BLaER1 (cell line): ENCODE results near the gene SLC39A10.
"Not testable (repeated sequence)": the region's sequence is repeated elsewhere in the genome, so short reads cannot be mapped to it uniquely, and the experiment has no call there.

Experiments
- H3K27ac ChIP-seq: shearing (Covaris generic); formaldehyde crosslinking; 2 replicates; pipeline ENCODE4 v1.8.1; 2022
- H3K27me3 ChIP-seq: shearing (Covaris generic); formaldehyde crosslinking; 2 replicates; pipeline ENCODE4 v1.8.1; 2022
- H3K36me3 ChIP-seq: shearing (Covaris generic); formaldehyde crosslinking; 2 replicates; pipeline ENCODE4 v1.8.1; 2022
- H3K4me1 ChIP-seq: shearing (Covaris generic); formaldehyde crosslinking; 2 replicates; pipeline ENCODE4 v1.8.1; 2022
- H3K4me2 ChIP-seq: shearing (Covaris generic); formaldehyde crosslinking; 2 replicates; pipeline ENCODE4 v1.8.1; 2022
- H3K4me3 ChIP-seq: shearing (Covaris generic); formaldehyde crosslinking; 2 replicates; pipeline ENCODE4 v1.8.1; 2022
- H3K9ac ChIP-seq: shearing (Covaris generic); formaldehyde crosslinking; 2 replicates; pipeline ENCODE4 v1.8.1; 2022
- H3K9me3 ChIP-seq: shearing (Covaris generic); formaldehyde crosslinking; 2 replicates; pipeline ENCODE4 v1.8.1; 2022
- H4K20me1 ChIP-seq: shearing (Covaris generic); formaldehyde crosslinking; 2 replicates; pipeline ENCODE4 v1.8.1; 2022
- Cebpa-rat ChIP-seq: shearing (Covaris generic); IDR thresholded peaks from 2 replicates; pipeline ENCODE4 v1.8.1; 2022

The SLC39A10 gene

GRCh38 chr2:195645413-195645812 lies 11.6 kb upstream of the SLC39A10 start:
- H3K4me3 ChIP-seq: no peak overlapping the region
- H3K27ac ChIP-seq: no peak overlapping the region
- H3K9ac ChIP-seq: no peak overlapping the region
- H4K20me1 ChIP-seq: no peaks in the 10 kb centered on the region
- H3K4me2 ChIP-seq: no peak overlapping the region
- no peak for TF ChIP-seq Cebpa-rat
- H3K36me3 ChIP-seq: no peaks in the 10 kb centered on the region
- peaks cover 22% of the 10 kb centered on the region for H3K4me1 ChIP-seq
- no peaks in the 10 kb centered on the region for H3K27me3 ChIP-seq
- H3K9me3 ChIP-seq: no peaks in the 10 kb centered on the region

DNA sequence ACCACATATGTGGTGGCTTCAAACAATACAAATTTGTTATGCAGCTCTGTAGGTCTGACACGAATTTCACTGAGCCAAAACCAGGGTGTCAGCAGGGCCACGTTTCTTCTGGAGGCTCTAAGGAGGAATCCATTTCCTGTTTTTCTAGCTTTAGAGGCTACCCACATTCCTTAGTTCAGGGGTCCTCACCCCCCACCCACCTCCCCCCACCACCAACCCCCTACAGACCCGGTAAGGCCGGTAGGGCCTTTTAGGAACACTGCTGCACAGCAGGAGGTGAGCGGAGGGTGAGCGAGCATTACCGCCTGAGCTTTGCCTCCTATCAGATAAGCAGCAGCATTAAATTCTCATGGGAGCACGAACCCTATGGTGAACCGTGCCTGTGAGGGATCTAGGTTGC lies 10.6 kb upstream of the SLC39A10 start:
- H4K20me1 ChIP-seq: no peaks in the 10 kb centered on the region
- H3K9me3 ChIP-seq: no peaks in the 10 kb centered on the region
- H3K27me3 ChIP-seq: no peaks in the 10 kb centered on the region
- no peak overlapping the region for H3K4me3 ChIP-seq
- H3K27ac ChIP-seq: no peak overlapping the region
- no peak overlapping the region for H3K4me2 ChIP-seq
- H3K9ac ChIP-seq: no peak overlapping the region
- no peak for TF ChIP-seq Cebpa-rat
- H3K4me1 ChIP-seq: peaks cover 30% of the 10 kb centered on the region
- H3K36me3 ChIP-seq: no peaks in the 10 kb centered on the region

- H3K4me1 ChIP-seq: peaks cover 27% of the 10 kb centered on the region
- H3K4me3 ChIP-seq: no peak overlapping the region
- no peak for TF ChIP-seq Cebpa-rat
- peak overlapping the region; percentile 16; the same call in 1 of the 2 replicates for H3K4me2 ChIP-seq
- H3K27ac ChIP-seq: no peak overlapping the region
- H3K9ac ChIP-seq: no peak overlapping the region
- H3K9me3 ChIP-seq: no peaks in the 10 kb centered on the region
- H3K27me3 ChIP-seq: no peaks in the 10 kb centered on the region
- H3K36me3 ChIP-seq: no peaks in the 10 kb centered on the region
- no peaks in the 10 kb centered on the region for H4K20me1 ChIP-seq
These were observed 9.7 kb upstream of the SLC39A10 start for GRCh38 chr2:195647302-195647701.

GRCh38 chr2:195648370-195648769 lies 8.7 kb upstream of the SLC39A10 start:
- H3K27ac ChIP-seq, H3K9ac ChIP-seq, H3K36me3 ChIP-seq, H3K4me3 ChIP-seq, H3K4me2 ChIP-seq, H4K20me1 ChIP-seq, H3K27me3 ChIP-seq, H3K9me3 ChIP-seq: not testable (repeated sequence)
- peaks cover 24% of the 10 kb centered on the region for H3K4me1 ChIP-seq

GRCh38 chr2:195648787-195649186 lies 8.2 kb upstream of the SLC39A10 start:
- Histone ChIP-seq H3K27me3 (no peaks in the 10 kb centered on the region), H3K4me2 (no peak overlapping the region), H3K27ac (no peak overlapping the region), H3K9ac (no peak overlapping the region), H3K4me1 (peaks cover 24% of the 10 kb centered on the region), H4K20me1 (no peaks in the 10 kb centered on the region), H3K4me3 (no peak overlapping the region), H3K36me3 (no peaks in the 10 kb centered on the region), H3K9me3 (no peaks in the 10 kb centered on the region)
- TF ChIP-seq Cebpa-rat: no peak

DNA sequence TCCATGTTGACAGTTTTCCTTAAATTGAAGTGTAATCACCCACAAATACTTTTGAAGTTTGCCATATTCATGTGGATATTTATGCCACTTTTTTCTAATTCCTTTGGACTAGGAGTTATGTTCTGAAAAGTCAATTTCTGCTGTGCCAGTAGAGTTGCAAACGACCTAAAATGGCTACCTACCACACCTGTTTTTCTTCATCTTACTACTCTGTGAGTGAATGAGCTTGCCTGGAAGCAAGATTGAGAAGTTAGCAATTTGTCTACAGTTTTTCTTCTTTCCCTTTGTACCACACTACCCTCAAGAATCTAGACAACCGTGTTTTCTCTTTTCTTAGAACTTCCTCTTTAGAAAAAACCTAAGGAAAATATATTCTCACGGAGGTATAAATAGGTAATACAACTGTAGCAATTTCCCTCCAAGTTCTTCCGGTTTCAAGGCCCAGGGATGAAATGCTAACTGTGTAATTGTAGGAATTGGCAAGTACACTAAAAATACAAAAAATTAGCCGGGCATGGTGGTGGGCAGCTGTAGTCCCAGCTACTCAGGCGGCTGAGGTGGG lies 7.3 kb upstream of the SLC39A10 start:
- Histone ChIP-seq H4K20me1 (no peaks in the 10 kb centered on the region), H3K4me1 (peaks cover 24% of the 10 kb centered on the region), H3K27me3 (no peaks in the 10 kb centered on the region), H3K4me3 (no peak overlapping the region), H3K27ac (peak overlapping the region; percentile 50; the same call in 1 of the 2 replicates), H3K36me3 (no peaks in the 10 kb centered on the region), H3K4me2 (peak overlapping the region; percentile 32), H3K9me3 (no peaks in the 10 kb centered on the region), H3K9ac (no peak overlapping the region)
- TF ChIP-seq Cebpa-rat: no peak

GRCh38 chr2:195651046-195651445 lies 6.0 kb upstream of the SLC39A10 start:
- Histone ChIP-seq H3K9me3 (no peaks in the 10 kb centered on the region), H4K20me1 (no peaks in the 10 kb centered on the region), H3K27ac (no peak overlapping the region), H3K4me1 (peaks cover 24% of the 10 kb centered on the region), H3K36me3 (no peaks in the 10 kb centered on the region), H3K4me2 (peak overlapping the region; percentile 32; the same call in 1 of the 2 replicates), H3K27me3 (no peaks in the 10 kb centered on the region), H3K9ac (no peak overlapping the region), H3K4me3 (no peak overlapping the region)
- TF ChIP-seq Cebpa-rat: no peak

DNA sequence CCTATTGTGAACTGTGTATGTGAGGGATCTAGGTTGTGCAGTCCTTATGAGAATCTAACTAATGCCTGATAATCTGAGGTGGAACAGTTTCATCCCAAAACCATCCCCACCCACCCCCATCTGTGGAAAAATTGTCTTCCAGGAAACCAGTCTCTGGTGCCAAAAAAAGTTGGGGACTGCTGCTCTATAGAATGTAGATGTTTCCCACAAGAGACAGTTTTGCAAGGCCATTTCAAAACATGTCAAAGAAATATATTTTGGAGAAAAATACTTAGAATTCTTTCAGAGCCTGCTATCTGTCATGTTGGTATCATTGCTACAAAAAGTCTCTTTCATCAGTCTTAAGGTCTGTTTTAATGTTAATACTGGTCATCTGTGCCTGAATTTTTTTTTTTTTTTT lies 4.1 kb upstream of the SLC39A10 start:
- H3K9ac ChIP-seq: no peak overlapping the region
- H3K4me3 ChIP-seq: no peak overlapping the region
- no peaks in the 10 kb centered on the region for H3K36me3 ChIP-seq
- H3K27ac ChIP-seq: no peak overlapping the region
- peaks cover 30% of the 10 kb centered on the region for H3K4me1 ChIP-seq
- no peak for TF ChIP-seq Cebpa-rat
- no peaks in the 10 kb centered on the region for H4K20me1 ChIP-seq
- no peak overlapping the region for H3K4me2 ChIP-seq
- H3K9me3 ChIP-seq: no peaks in the 10 kb centered on the region
- no peaks in the 10 kb centered on the region for H3K27me3 ChIP-seq

GRCh38 chr2:195656161-195656858 lies 716 bp upstream of the SLC39A10 start:
- TF ChIP-seq Cebpa-rat: no peak
- Histone ChIP-seq H3K9ac (peak overlapping the region; percentile 99), H3K4me2 (peak overlapping the region; percentile 88), H3K4me3 (peak overlapping the region; percentile 99), H3K36me3 (no peaks in the 10 kb centered on the region), H3K27ac (peak overlapping the region; percentile 100), H3K4me1 (peaks cover 24% of the 10 kb centered on the region), H3K9me3 (no peaks in the 10 kb centered on the region), H4K20me1 (peaks cover 29% of the 10 kb centered on the region), H3K27me3 (no peaks in the 10 kb centered on the region)

GRCh38 chr2:195657634-195658540 lies 861 bp downstream of the SLC39A10 start:
- Histone ChIP-seq H3K4me2 (peak overlapping the region; percentile 88), H3K27me3 (no peaks in the 10 kb centered on the region), H4K20me1 (peaks cover 44% of the 10 kb centered on the region), H3K27ac (peak overlapping the region; percentile 100), H3K4me3 (peak overlapping the region; percentile 99), H3K9ac (peak overlapping the region; percentile 99), H3K4me1 (peaks cover 24% of the 10 kb centered on the region), H3K36me3 (no peaks in the 10 kb centered on the region), H3K9me3 (no peaks in the 10 kb centered on the region)
- no peak for TF ChIP-seq Cebpa-rat
